ENCODE data around the gene KIF24.
"Not testable (repeated sequence)": the region's sequence is repeated elsewhere in the genome, so short reads cannot be mapped to it uniquely, and the experiment has no call there.

KIF24 gene

DNA sequence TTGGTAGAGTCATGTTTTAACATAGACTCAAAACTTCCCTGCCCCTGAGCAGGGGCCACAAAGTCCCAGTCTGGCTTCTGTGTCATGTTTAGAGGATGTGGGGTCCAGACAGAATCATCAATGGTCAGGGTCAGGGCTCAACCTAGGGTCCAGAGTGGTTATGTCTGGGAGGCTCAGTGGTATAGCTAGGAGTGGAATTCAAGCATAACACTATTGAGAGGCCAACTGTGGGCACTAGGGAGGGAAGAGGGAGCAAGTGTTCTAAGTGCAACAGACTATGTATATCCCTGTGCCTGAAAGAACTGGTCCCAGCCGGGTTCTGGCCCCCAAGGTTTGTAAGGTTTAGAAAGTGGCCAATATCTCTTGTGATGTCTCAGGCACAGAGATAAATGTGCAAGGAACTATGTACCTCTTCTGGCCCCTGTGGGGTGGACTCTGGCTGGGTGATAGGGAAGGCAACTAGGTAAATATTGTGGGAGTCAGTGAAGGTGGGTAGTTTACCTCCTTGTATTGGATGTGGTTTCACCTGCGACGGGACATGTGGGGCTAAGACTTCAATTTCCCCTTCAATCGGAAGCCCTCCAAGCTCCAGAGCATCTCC, 33.6 kb upstream of the KIF24 start:
- no peak for DNase-seq

DNA sequence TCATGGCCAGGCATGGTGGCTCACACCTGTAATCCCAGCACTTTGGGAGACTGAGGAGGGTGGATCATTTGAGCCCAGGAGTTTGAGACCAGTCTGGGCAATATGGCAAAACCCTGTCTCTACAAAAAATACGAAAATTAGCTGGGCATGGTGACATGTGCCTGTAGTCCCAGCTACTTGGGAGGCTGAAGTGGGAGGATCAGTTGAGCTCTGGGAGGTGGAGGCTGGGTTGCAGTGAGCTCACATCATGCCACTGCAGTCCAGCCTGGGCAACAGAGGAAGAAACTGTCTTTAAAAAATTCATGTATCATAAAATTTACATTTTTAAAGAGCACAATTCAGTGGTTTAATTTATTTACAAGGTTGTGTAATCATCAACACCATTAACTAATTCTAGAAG, 23.9 kb upstream of the KIF24 start:
- not testable (repeated sequence) for DNase-seq

- not testable (repeated sequence) for DNase-seq
Observed at GRCh38 chr9:34352122-34352652, 23.1 kb upstream of the KIF24 start.

DNA sequence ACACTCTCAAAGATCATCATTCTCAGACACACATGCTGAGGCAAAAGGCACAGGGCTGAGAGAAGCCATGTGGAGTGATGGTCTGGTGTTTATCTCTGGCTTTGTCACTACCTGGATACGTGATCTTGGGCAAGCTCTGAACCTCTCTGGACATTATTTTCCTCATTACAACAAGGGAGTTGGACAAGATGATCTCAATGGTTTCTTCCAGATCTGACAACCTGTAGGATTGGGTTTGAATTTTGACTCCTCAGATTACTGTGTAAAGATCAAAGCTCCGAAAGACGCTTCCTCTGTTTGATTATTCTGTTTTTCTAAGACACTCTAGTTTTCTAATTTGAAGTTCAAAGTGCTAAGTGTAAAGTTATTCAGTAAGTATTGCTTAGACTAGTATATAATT, 20.3 kb upstream of the KIF24 start:
- no peak for DNase-seq

DNA sequence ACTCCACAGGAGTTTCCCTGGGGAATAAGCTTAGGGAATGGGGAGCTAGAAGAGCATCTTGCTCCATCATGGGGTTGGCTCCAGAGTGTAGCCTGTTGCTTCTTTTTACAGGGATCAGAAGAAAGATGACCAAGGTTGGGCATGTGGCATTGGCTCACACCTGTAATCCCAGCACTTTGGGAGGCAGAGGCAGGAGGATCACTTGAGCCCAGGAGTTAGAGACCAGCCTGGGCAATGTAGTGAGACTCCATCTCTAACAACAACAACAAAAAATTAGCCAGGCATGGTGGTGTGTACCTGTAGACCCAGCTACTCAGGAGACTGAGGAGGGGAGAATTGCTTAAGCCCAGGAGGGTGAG, 18.7 kb upstream of the KIF24 start:
- no peak for DNase-seq

DNA sequence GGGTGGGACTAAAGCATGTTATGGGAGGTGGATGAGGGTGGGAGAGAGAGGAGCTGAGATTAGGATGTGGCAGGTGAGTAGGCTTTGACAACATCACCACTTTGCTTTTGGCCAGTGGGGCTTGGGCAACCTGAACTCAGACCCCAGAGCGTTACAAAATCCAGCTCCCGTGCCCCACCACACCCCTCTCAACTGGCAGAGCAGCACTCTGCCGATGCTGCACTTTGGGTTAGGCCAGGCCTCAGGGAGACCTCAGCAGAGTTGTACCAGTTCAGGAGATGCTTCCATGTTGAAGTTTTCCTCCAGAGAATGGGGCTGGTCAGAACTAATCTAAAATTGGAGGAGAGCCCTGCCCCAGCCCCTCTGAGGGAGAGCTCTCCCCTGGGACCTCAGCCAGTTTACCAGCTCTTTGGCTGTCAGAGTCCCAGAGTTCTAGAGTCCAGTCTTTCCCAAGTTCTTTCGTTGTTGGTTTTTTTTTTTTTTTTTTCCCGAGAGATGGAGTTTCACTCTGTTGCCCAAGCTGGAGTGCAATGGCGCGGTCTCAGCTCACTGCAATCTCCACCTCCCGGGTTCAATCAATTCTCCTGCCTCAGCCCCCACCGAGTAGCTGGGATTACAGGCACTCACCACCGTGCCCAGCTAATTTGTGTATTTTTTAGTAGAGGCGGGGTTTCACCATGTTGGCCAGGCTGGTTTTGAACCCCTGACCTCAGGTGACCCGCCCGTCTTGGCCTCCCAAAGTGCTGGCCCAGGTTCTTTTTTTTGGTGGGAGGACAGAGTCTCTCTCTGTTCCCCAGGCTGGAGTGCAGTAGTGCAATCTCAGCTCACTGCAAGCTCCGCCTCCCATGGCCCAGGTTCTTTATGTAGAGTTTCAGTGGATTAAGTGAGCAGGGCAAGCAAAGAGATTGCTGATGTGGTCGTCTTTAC, 18.1 kb upstream of the KIF24 start:
- no peak for DNase-seq

GRCh38 chr9:34343605-34344004, 14.5 kb upstream of the KIF24 start:
- no peak for DNase-seq

GRCh38 chr9:34343090-34343489, 14.0 kb upstream of the KIF24 start:
- DNase-seq, result no peak

DNA sequence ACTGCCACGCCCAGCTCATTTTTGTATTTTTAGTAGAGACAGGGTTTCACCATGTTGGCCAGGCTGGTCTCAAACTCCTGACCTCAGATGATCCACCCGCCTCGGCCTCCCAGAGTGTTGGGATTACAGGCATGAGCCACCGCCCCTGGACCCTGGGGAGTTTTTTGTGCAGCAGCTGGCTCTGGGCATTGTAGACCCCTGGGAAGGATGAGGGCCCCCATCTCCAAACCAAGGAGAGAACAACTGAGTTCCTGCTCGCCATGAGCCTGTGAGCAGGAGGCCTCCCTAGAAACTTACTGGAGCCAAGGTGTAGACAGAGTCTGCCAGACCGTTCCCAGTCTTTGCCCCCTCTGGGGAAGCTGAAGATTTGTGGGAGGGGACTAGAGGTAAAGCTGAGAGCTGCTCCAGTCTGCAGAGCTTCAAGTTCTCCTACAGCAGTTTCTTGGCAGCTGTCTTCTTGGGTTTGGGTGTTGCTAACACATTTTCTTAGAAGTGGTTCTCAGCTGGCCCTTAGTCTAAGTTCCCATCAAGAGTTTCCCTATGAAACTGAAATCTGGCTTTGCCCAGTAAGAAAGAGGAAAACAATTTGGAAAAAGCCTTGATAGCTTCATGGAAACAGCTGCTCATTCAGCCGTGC, 12.7 kb upstream of the KIF24 start:
- DNase-seq, result no peak

GRCh38 chr9:34338665-34339385, 9.8 kb upstream of the KIF24 start:
- peak in 1 of 2 experiments; percentile 29 for DNase-seq

- DNase-seq, result not testable (repeated sequence)
Observed at GRCh38 chr9:34338079-34338478, 9.0 kb upstream of the KIF24 start.

- no peak for DNase-seq
Observed at GRCh38 chr9:34337403-34337802, 8.3 kb upstream of the KIF24 start.

GRCh38 chr9:34335376-34335775, 6.3 kb upstream of the KIF24 start:
- no peak for DNase-seq

- no peak for DNase-seq
Observed at GRCh38 chr9:34334916-34335315, 5.8 kb upstream of the KIF24 start.

GRCh38 chr9:34334337-34334824, 5.3 kb upstream of the KIF24 start:
- DNase-seq, result no peak

GRCh38 chr9:34333836-34334235, 4.8 kb upstream of the KIF24 start:
- DNase-seq, result no peak

DNA sequence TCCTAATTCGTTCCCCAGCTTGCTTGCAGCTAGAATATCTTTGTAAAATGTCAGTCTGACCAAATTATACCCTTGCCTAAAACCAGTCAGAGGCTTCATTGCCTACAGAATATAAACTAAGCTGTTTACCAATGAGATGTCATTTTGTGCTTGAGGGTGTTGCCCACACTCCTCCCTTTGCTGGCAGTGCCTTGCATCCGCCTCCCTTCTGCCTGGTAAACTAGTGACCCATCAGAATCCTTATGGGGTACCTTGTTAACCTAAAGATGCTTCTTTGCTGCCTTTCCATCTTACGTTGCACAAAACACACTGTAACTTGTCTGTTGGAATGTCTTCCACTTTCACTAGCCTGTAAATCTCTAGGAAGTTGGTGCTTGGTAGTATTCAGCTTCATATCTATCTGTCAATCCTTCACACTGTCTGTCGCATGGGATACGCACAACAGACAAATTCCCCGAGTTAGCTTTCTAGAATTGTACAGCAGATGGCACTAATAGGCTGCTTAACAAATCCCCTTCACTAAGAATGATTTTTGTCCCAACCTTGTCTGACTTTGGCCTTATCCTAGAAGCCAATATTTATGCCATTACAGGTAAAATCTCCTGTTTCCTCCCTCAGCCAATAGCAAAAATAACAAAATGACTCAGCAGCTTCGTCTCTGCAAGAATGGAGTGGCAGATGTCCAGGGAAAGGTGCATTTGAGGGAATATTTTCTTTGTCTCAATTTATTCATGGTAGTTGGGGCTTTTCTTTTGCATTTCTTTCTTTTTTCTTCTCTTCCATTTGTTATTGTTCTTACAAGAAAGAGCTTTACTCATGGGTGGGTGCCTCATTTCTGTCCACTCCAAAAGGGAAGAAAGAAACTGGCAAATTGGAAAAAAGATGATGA, 3.3 kb upstream of the KIF24 start:
- peak in 1 of 2 experiments; percentile 26 for DNase-seq

DNA sequence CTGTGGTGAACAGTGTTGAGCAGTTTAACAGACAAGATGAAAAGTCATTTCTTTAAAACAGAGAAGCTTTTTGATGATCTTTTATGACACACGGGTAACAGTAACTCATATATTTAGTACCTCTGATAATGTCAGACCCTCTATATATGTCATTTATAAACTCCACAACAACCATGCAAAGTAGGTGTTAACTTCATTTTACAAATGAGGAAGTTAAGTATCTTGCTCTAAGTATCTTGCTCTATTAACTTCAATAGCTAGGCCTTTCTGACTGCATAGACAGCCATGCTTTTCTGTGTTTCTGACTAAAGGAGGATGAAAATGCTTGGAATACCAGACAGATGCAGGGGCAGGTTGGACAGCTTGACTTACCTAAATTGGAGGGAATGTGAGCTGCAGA, 2.1 kb upstream of the KIF24 start:
- no peak for DNase-seq

- no peak for DNase-seq
Observed at GRCh38 chr9:34328500-34328986, 525 bp downstream of the KIF24 start.

DNA sequence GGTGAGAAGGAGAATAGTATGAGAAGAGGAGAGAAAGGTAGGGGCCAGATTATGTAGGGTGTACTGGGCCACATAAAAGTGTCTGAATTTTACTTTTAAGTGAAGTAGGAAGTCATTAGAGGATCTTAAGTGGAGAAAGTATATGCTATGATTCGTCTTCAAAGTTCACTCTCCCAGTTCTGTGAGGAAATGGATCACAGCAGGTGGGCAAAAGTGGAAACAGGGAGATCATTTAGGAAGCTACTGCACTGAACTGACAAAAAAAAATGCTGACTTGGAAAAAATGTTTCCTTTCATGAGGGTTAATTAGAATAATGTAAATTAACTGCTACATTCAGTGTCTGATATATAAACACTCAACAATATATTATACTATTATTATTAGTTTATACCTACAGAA, 2.4 kb downstream of the KIF24 start:
- DNase-seq, result no peak

DNA sequence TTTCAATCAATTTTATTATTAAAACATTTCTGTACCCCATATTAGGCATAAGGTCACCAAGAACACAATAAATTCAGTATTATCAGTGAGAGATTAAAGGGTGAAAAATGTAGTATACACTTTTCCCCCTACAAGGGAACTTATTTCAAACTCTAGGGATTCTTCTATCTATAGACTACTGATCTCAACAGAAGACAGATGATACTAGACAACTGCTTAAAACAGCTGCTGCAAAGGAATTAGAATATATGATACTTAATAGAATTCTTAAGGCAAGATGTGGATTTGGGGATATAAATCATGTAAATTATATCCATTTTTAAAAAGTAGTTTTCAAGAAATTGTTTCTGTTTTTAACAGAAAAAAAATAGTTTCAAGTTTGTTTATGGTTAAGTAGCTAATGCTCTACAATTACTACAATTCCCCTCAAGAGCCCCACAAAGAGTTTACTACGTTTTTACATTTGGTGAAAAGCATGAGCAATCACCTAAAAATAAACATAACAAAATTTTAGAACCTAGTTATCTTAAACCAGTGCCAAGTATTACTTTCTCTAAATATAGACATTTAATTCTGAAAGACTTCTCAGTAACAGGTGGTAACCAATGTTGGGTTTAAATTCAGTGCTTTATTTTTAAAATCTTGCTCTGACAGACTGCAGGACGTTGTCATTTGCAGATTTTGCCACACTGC, 6.0 kb downstream of the KIF24 start:
- no peak for DNase-seq

All from cerebellar nuclear complex (tissue), 1 donor.